GM12878 (cell line): ENCODE data around the gene CCL11. TPM values are rescaled to one million over a fixed set of nuclear protein-coding genes. Genes with fewer than 3 reads are reported as not detected.

Source experiments
- ATAC-seq: fragments of 200-7000 bp; cut with Tn5 transposase; 3 replicates; pipeline ENCODE4 v1.9.1; 2020; ENCODE audit warnings: mild to moderate bottlenecking, moderate library complexity
- BruUV-seq: library from RNA; stranded (reverse); fragments of 400-500 nt; replicated peaks from 2 replicates; lab custom pipeline; 2021; lab: Mats Ljungman, UMichigan
- CTCF ChIA-PET: fragments of 300-600 bp; sonication (Branson Sonifier 250); formaldehyde crosslinking; extraction: SDS; loops from one replicate; lab custom pipeline; 2021; ENCODE audit warnings: inconsistent platforms; lab: Yijun Ruan, JAX
- POLR2A ChIA-PET: fragments of 350-600 bp; formaldehyde crosslinking; extraction: SDS; loops from one replicate; lab custom pipeline; 2021; ENCODE audit warnings: inconsistent platforms; lab: Charles Lee
- RAD21 ChIA-PET: fragments of 300-600 bp; sonication (Branson Sonifier 250); formaldehyde crosslinking; loops from one replicate; lab custom pipeline; 2023; ENCODE audit warnings: antibody characterized with exemption; ENCODE audit not compliant: unreplicated experiment; lab: Charles Lee
- SMC1A ChIA-PET: fragments of 300-600 bp; sonication (Branson Sonifier 250); formaldehyde crosslinking; loops from one replicate; lab custom pipeline; 2023; ENCODE audit not compliant: unreplicated experiment, uncharacterized antibody; lab: Charles Lee
- DNase-seq: peaks from one replicate; pipeline ENCODE4 v3.0.0-alpha.2; 2011; ENCODE audit warnings: low read depth, low spot score
- FAIRE-seq: peaks from 3 replicates; lab custom pipeline; 2011; peaks lifted over from hg19 to GRCh38; lab: Jason Lieb, UNC
- H2AFZ ChIP-seq: 2 replicates; pipeline ENCODE4 v1.6.0; 2011; ENCODE audit warnings: low read depth, low read length, control low read depth; ENCODE audit not compliant: control insufficient read depth
- H3K27ac ChIP-seq: 2 replicates; pipeline ENCODE4 v1.5.1; 2011; ENCODE audit warnings: control low read depth; ENCODE audit not compliant: control insufficient read depth, insufficient read depth
- H3K27me3 ChIP-seq, 2 experiments: replicated peaks in 1 of 2; 2 replicates each; pipeline versions ENCODE4 v1.6.0 to v1.6.1; 2011; ENCODE audit warnings: low read length in 1 of 2; ENCODE audit not compliant: control insufficient read depth in 2 of 2, insufficient read depth in 2 of 2
- H3K36me3 ChIP-seq, 2 experiments: 2 replicates each; pipeline ENCODE4 v1.5.1; 2011; ENCODE audit warnings: low read length in 1 of 2; ENCODE audit not compliant: control insufficient read depth in 2 of 2, insufficient read depth in 2 of 2
- H3K4me1 ChIP-seq: 2 replicates; pipeline ENCODE4 v1.6.1; 2011; ENCODE audit warnings: mild to moderate bottlenecking, low read length, moderate library complexity, mixed read lengths; ENCODE audit not compliant: control insufficient read depth, insufficient read depth
- H3K4me2 ChIP-seq: 2 replicates; pipeline ENCODE4 v1.6.0; 2011; ENCODE audit warnings: control low read depth; ENCODE audit not compliant: control insufficient read depth, insufficient read depth
- H3K4me3 ChIP-seq: fragments of 200-600 bp; sonication (generic); 2 replicates; pipeline ENCODE4 v1.5.1; 2016
- H3K79me2 ChIP-seq: 2 replicates; pipeline ENCODE4 v1.6.0; 2011; ENCODE audit warnings: low read length; ENCODE audit not compliant: control insufficient read depth, insufficient read depth
- H3K9ac ChIP-seq: 2 replicates; pipeline ENCODE4 v1.8.0; 2011; ENCODE audit warnings: low read length, control low read depth, mixed read lengths; ENCODE audit not compliant: control insufficient read depth, insufficient read depth
- H3K9me3 ChIP-seq: replicated peaks from 3 replicates; pipeline ENCODE4 v1.5.1; 2011; ENCODE audit warnings: mild to moderate bottlenecking, low read length; ENCODE audit not compliant: control insufficient read depth, insufficient read depth
- H4K20me1 ChIP-seq: 2 replicates; pipeline ENCODE4 v1.6.0; 2011; ENCODE audit not compliant: control insufficient read depth, insufficient read depth
- BRCA1 ChIP-seq: IDR thresholded peaks from 2 replicates; pipeline ENCODE4 v1.6.1; 2011; ENCODE audit warnings: low read depth, low read length, improper control_type of control experiment
- CBFB ChIP-seq: IDR thresholded peaks from 2 replicates; pipeline ENCODE4 v1.6.1; 2016; ENCODE audit warnings: antibody characterized with exemption, low read depth
- EED ChIP-seq: sonication (generic); IDR thresholded peaks from 2 replicates; pipeline ENCODE4 v1.6.1; 2016; ENCODE audit warnings: antibody characterized with exemption, low read depth
- HCFC1 ChIP-seq: fragments of 150-350 bp; IDR thresholded peaks from 2 replicates; pipeline ENCODE4 v1.6.1; 2014; ENCODE audit warnings: low read length
- HDAC6 ChIP-seq: fragments of 200-600 bp; sonication (generic); IDR thresholded peaks from one replicate; pipeline ENCODE4 v1.8.0; 2017; ENCODE audit warnings: antibody characterized with exemption; ENCODE audit not compliant: unreplicated experiment
- KDM1A ChIP-seq: fragments of 200-600 bp; sonication (generic); IDR thresholded peaks from 2 replicates; pipeline ENCODE4 v1.6.1; 2016; ENCODE audit warnings: borderline replicate concordance
- MEF2B ChIP-seq: fragments of 450-650 bp; IDR thresholded peaks from 2 replicates; pipeline ENCODE4 v1.6.1; 2018; ENCODE audit warnings: mild to moderate bottlenecking, moderate library complexity; ENCODE audit not compliant: partially characterized antibody, poor library complexity, severe bottlenecking
- MXI1 ChIP-seq: fragments of 150-350 bp; IDR thresholded peaks from 2 replicates; pipeline ENCODE4 v1.6.1; 2011; ENCODE audit warnings: low read depth, mild to moderate bottlenecking, inconsistent platforms, low read length, improper control_type of control experiment
- MYB ChIP-seq: fragments of 150-350 bp; IDR thresholded peaks from 2 replicates; pipeline ENCODE4 v1.6.1; 2014; ENCODE audit warnings: mild to moderate bottlenecking, low read depth, low read length, borderline replicate concordance
- NFXL1 ChIP-seq: fragments of 450-650 bp; IDR thresholded peaks from 2 replicates; pipeline ENCODE4 v1.6.1; 2017; ENCODE audit warnings: antibody characterized with exemption, mild to moderate bottlenecking, borderline replicate concordance
- TCF3 ChIP-seq: IDR thresholded peaks from 2 replicates; pipeline ENCODE4 v1.6.1; 2012; ENCODE audit warnings: low read depth, mild to moderate bottlenecking, low read length, borderline replicate concordance; ENCODE audit not compliant: insufficient read depth
- ZBTB40 ChIP-seq: fragments of 450-650 bp; IDR thresholded peaks from 2 replicates; pipeline ENCODE4 v1.6.1; 2016; ENCODE audit warnings: mild to moderate bottlenecking, moderate library complexity, borderline replicate concordance
- WGBS: methylation state at CpG from one replicate; pipeline ENCODE4 v1.1.6; 2016; ENCODE audit warnings: low lambda C conversion rate; ENCODE audit not compliant: insufficient replicate concordance, insufficient coverage; ENCODE audit errors: missing lambda C conversion rate; 5-methylcytosine and 5-hydroxymethylcytosine counted together
- in situ Hi-C: fragments of 300-500 bp; cut with MboI; formaldehyde crosslinking; loops from 9 replicates; pipeline ENCODE4 v1.14.3; 2018; ENCODE audit warnings: mixed read lengths
- intact Hi-C: fragments of 100-400 bp; cut with micrococcal nuclease; formaldehyde crosslinking; loops from one replicate; pipeline ENCODE4 v1.14.2; 2022; ENCODE audit not compliant: unreplicated experiment
- polyA plus RNA-seq, 11 experiments: library from polyadenylated mRNA; depleted of rRNA in 4 of 11; unstranded in 6 of 11; stranded (reverse) in 5 of 11; fragments of >200 nt; fragmentation: Nextera tagmentation in 4 of 11; fragmentation: Illumina TruSeq in 1 of 11; extraction: Ambion mirVana in 4 of 11; extraction: Trizol in 1 of 11; gene quantifications; 1 replicate in 1 of 11; 2 replicates in 10 of 11; pipeline versions ENCODE4 v1.2.1 to v1.2.3, GENCODE V29; 2011 to 2016; ENCODE audit warnings: inconsistent platforms in 2 of 11, missing spikeins in 2 of 11, low read depth in 1 of 11
- total RNA-seq, 4 experiments: library from RNA; depleted of rRNA in 3 of 4; stranded (reverse); fragments of >200 nt in 3 of 4; fragmentation: Illumina TruSeq in 1 of 4; extraction: Trizol in 1 of 4; gene quantifications; 2 replicates each; pipeline versions ENCODE4 v1.2.1 to v1.2.3, GENCODE V29; 2013 to 2021
- TF ChIP-seq, protein P1 (sequence below): IDR thresholded peaks from 2 replicates; pipeline ENCODE4 v1.6.1; 2011; ENCODE audit warnings: low read depth, mild to moderate bottlenecking, low read length, moderate library complexity, borderline replicate concordance; ENCODE audit errors: extremely low read depth
- TF ChIP-seq, protein P2 (sequence below): IDR thresholded peaks from 2 replicates; pipeline ENCODE4 v1.6.1; 2011; ENCODE audit warnings: borderline replicate concordance, low read depth, mild to moderate bottlenecking, moderate library complexity, low read length; ENCODE audit not compliant: insufficient read depth, poor library complexity, severe bottlenecking

CCL11 gene
- total and polyA plus RNA-seq, 10 of the 15 experiments (the other 5 are each of a cell fraction or from before 2014, with no cell fraction given) = not detected

DNA sequence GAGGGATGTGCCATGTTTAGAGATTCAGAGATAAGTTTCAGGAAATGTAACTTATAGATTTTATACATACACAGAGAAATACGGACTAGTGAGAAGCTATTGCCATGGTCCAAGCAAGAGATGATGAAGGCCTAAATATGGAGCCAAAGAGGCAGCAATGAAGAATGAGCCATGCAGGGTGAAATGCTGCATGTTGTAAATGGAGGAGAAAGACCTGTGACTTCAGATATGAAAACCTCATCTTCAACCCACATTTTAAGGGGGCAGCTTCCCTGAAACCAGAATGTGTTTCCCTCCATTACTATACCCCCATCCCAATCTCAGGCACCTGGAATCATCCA is 27.6 kb upstream of the CCL11 start:
- Histone ChIP-seq H3K4me2 (no peak overlapping the region), H3K79me2 (no peaks in the 10 kb centered on the region), H2AFZ (no peak overlapping the region), H4K20me1 (no peaks in the 10 kb centered on the region; the same call in 1 of the 2 replicates), H3K36me3 (no peaks in the 10 kb centered on the region), H3K9ac (no peak overlapping the region), H3K27me3 (peaks cover 1 to 15% of the 10 kb centered on the region in 2 experiments), H3K27ac (no peak overlapping the region), H3K9me3 (no peaks in the 10 kb centered on the region), H3K4me1 (no peaks in the 10 kb centered on the region), H3K4me3 (no peak overlapping the region)
- RAD21 ChIA-PET = no interaction called here
- SMC1A ChIA-PET = no interaction called here
- TF ChIP-seq KDM1A = no peak
- no peak for TF ChIP-seq BRCA1
- no peak for TF ChIP-seq ZBTB40
- no peak for TF ChIP-seq HCFC1
- TF ChIP-seq TCF3 = no peak
- no peak for TF ChIP-seq NFXL1
- TF ChIP-seq MEF2B = no peak
- no peak for TF ChIP-seq MYB
- no peak for TF ChIP-seq EED
- TF ChIP-seq MXI1 = no peak
- TF ChIP-seq, protein P1, sequence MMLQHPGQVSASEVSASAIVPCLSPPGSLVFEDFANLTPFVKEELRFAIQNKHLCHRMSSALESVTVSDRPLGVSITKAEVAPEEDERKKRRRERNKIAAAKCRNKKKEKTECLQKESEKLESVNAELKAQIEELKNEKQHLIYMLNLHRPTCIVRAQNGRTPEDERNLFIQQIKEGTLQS = no peak
- TF ChIP-seq CBFB = no peak
- TF ChIP-seq, protein P2, sequence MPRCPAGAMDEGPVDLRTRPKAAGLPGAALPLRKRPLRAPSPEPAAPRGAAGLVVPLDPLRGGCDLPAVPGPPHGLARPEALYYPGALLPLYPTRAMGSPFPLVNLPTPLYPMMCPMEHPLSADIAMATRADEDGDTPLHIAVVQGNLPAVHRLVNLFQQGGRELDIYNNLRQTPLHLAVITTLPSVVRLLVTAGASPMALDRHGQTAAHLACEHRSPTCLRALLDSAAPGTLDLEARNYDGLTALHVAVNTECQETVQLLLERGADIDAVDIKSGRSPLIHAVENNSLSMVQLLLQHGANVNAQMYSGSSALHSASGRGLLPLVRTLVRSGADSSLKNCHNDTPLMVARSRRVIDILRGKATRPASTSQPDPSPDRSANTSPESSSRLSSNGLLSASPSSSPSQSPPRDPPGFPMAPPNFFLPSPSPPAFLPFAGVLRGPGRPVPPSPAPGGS = no peak
- no peak for TF ChIP-seq HDAC6
- no peak for DNase-seq
- WGBS = 13% methylated on average over 1 of the region's 1 CpG
- intact Hi-C loops (no loop called here), in situ Hi-C loops (no loop called here)
- no peak for ATAC-seq
- FAIRE-seq = no peak
- POLR2A ChIA-PET = no interaction called here
- no TSS peak for BruUV-seq
- CTCF ChIA-PET = no interaction called here
